HG02840 (cell line): ENCODE results near the gene UCP2.

Experiments
- ATAC-seq: cut with Tn5 transposase; IDR thresholded peaks from one replicate; pipeline ENCODE4 v1.9.1; 2021; ENCODE audit warnings: mild to moderate bottlenecking, moderate library complexity, moderate number of reproducible peaks; ENCODE audit not compliant: unreplicated experiment, low FRiP score

The UCP2 gene

GRCh38 chr11:73972620-73973449 lies 9.8 kb downstream of the UCP2 start:
- ATAC-seq = no peak

- no peak for ATAC-seq
Observed at GRCh38 chr11:73972187-73972586, 10.5 kb downstream of the UCP2 start.

- no peak for ATAC-seq
Observed at GRCh38 chr11:73971175-73971719, 11.4 kb downstream of the UCP2 start.

GRCh38 chr11:73969991-73970800 lies 12.4 kb downstream of the UCP2 start:
- ATAC-seq = no peak

- no peak for ATAC-seq
Observed at GRCh38 chr11:73969091-73969490, 13.6 kb downstream of the UCP2 start.

- ATAC-seq = no peak
Observed at GRCh38 chr11:73968356-73968966, 14.2 kb downstream of the UCP2 start.

GRCh38 chr11:73965764-73966121 lies 16.9 kb downstream of the UCP2 start:
- no peak for ATAC-seq

GRCh38 chr11:73965076-73965763 lies 17.4 kb downstream of the UCP2 start:
- no peak for ATAC-seq

- no peak for ATAC-seq
Observed at GRCh38 chr11:73963861-73964260, 18.8 kb downstream of the UCP2 start.

- ATAC-seq = no peak
Observed at GRCh38 chr11:73962101-73962705, 20.4 kb downstream of the UCP2 start.

- no peak for ATAC-seq
Observed at GRCh38 chr11:73961321-73961720, 21.3 kb downstream of the UCP2 start.

GRCh38 chr11:73958521-73959141 lies 24.0 kb downstream of the UCP2 start:
- no peak for ATAC-seq

- no peak for ATAC-seq
Observed at GRCh38 chr11:73957654-73958361, 24.8 kb downstream of the UCP2 start.

GRCh38 chr11:73956876-73957653 lies 25.6 kb downstream of the UCP2 start:
- no peak for ATAC-seq

- ATAC-seq = no peak
Observed at GRCh38 chr11:73951797-73952196, 30.8 kb downstream of the UCP2 start.

- ATAC-seq = no peak
Observed at GRCh38 chr11:73950869-73951710, 31.6 kb downstream of the UCP2 start, which contains the start of gene DNAJB13. Gene DNAJB13 (plus strand): TSS chr11:73951026. CDS start chr11:73951070, 44 bp downstream.

- no peak for ATAC-seq
Observed at GRCh38 chr11:73949912-73950311, 32.7 kb downstream of the UCP2 start.
